PC-9 (cell line): ENCODE measurements around the gene MTX2.

Experiments used
- EZH2 ChIP-seq: fragments of 200-600 bp; sonication (generic); IDR thresholded peaks from 2 replicates; pipeline ENCODE4 v1.8.0; 2017; ENCODE audit warnings: antibody characterized with exemption, low read depth
- TF ChIP-seq, protein P1 (sequence below): fragments of 200-600 bp; sonication (generic); conservative IDR thresholded peaks from 2 replicates; pipeline ENCODE4 v1.6.1; 2017; ENCODE audit warnings: mixed run types, antibody characterized with exemption, mild to moderate bottlenecking, moderate library complexity

DNA sequence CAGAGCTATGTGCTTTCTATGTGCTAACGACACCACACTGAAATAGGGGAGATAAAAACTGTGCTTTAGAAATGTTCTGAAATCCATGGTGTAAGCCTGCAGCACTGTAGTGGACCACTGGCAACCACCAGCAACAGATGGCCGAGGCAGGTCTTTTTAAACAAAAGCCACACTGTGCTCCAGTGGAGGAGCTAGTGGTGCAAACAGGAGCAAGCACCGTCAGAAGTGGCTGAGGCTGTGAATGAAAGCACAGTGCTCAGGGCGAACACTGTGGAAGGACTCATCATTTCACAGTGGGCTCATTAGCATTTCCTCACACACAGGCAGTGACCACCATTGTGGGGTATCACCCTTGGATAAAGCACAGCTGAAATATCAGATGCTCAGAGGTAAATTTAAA is 22.9 kb upstream of the MTX2 start:
- TF ChIP-seq, protein P1, sequence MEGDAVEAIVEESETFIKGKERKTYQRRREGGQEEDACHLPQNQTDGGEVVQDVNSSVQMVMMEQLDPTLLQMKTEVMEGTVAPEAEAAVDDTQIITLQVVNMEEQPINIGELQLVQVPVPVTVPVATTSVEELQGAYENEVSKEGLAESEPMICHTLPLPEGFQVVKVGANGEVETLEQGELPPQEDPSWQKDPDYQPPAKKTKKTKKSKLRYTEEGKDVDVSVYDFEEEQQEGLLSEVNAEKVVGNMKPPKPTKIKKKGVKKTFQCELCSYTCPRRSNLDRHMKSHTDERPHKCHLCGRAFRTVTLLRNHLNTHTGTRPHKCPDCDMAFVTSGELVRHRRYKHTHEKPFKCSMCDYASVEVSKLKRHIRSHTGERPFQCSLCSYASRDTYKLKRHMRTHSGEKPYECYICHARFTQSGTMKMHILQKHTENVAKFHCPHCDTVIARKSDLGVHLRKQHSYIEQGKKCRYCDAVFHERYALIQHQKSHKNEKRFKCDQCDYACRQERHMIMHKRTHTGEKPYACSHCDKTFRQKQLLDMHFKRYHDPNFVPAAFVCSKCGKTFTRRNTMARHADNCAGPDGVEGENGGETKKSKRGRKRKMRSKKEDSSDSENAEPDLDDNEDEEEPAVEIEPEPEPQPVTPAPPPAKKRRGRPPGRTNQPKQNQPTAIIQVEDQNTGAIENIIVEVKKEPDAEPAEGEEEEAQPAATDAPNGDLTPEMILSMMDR = no peak
- no peak for TF ChIP-seq EZH2
